Keratinocyte (primary cell): Measurements from ENCODE around the gene PIGQ. TPM values are rescaled to one million over a fixed set of nuclear protein-coding genes. Genes with fewer than 3 reads are reported as not detected.

ENCODE experiments used
- DNase-seq: peaks from one replicate; pipeline ENCODE4 v3.0.0-alpha.2; 2011; ENCODE audit warnings: low read depth, missing footprints, low spot score
- FAIRE-seq: peaks from 2 replicates; lab custom pipeline; 2011; peaks lifted over from hg19 to GRCh38; lab: Jason Lieb, UNC
- H2AFZ ChIP-seq: 2 replicates; pipeline ENCODE4 v1.6.0; 2012; ENCODE audit warnings: low read length, control low read depth, inconsistent platforms; ENCODE audit not compliant: control insufficient read depth
- H3K27ac ChIP-seq: 2 replicates; pipeline ENCODE4 v1.5.1; 2011; ENCODE audit warnings: low read length; ENCODE audit not compliant: control insufficient read depth, insufficient read depth
- H3K27me3 ChIP-seq: 3 replicates; pipeline ENCODE4 v1.6.0; 2011; ENCODE audit warnings: low read length; ENCODE audit not compliant: control insufficient read depth, insufficient read depth; ENCODE audit errors: extremely low read depth
- H3K36me3 ChIP-seq, 2 experiments: 2 replicates in 1 of 2; 3 replicates in 1 of 2; pipeline ENCODE4 v1.5.1; 2011; ENCODE audit warnings: low read length in 2 of 2, mild to moderate bottlenecking in 1 of 2; ENCODE audit not compliant: control insufficient read depth in 2 of 2, insufficient read depth in 2 of 2; ENCODE audit errors: extremely low read depth in 1 of 2
- H3K4me1 ChIP-seq: 3 replicates; pipeline ENCODE4 v1.5.1; 2011; ENCODE audit warnings: low read length; ENCODE audit not compliant: control insufficient read depth, insufficient read depth; ENCODE audit errors: extremely low read depth
- H3K4me2 ChIP-seq: 3 replicates; pipeline ENCODE4 v1.6.0; 2011; ENCODE audit warnings: low read depth, low read length; ENCODE audit not compliant: control insufficient read depth, insufficient read depth; ENCODE audit errors: extremely low read depth
- H3K4me3 ChIP-seq, 3 experiments: fragments of 200-600 bp in 1 of 3; sonication (generic) in 1 of 3; 2 replicates in 2 of 3; 3 replicates in 1 of 3; pipeline ENCODE4 v1.5.1; 2011 to 2016; ENCODE audit warnings: low read length in 3 of 3, mild to moderate bottlenecking in 3 of 3, control low read depth in 2 of 3, inconsistent platforms in 1 of 3, low read depth in 1 of 3, mixed read lengths in 1 of 3, mixed run types in 1 of 3, moderate library complexity in 1 of 3; ENCODE audit not compliant: control insufficient read depth in 2 of 3, insufficient read depth in 2 of 3; ENCODE audit errors: extremely low read depth in 1 of 3
- H3K79me2 ChIP-seq: 2 replicates; pipeline ENCODE4 v1.6.0; 2012; ENCODE audit warnings: low read length; ENCODE audit not compliant: control insufficient read depth, insufficient read depth
- H3K9ac ChIP-seq: 3 replicates; pipeline ENCODE4 v1.6.0; 2011; ENCODE audit warnings: low read length; ENCODE audit not compliant: control insufficient read depth, insufficient read depth; ENCODE audit errors: extremely low read depth
- H3K9me1 ChIP-seq: 3 replicates; pipeline ENCODE4 v1.6.0; 2011; ENCODE audit warnings: low read length; ENCODE audit not compliant: control insufficient read depth, insufficient read depth; ENCODE audit errors: extremely low read depth
- H3K9me3 ChIP-seq: 2 replicates; pipeline ENCODE4 v1.5.1; 2012; ENCODE audit warnings: low read depth, low read length; ENCODE audit not compliant: control insufficient read depth
- H4K20me1 ChIP-seq: 3 replicates; pipeline ENCODE4 v1.6.0; 2011; ENCODE audit warnings: low read length; ENCODE audit not compliant: control insufficient read depth, insufficient read depth; ENCODE audit errors: extremely low read depth
- EZH2 ChIP-seq: IDR thresholded peaks from one replicate; pipeline ENCODE4 v1.6.1; 2012; ENCODE audit warnings: inconsistent platforms, mild to moderate bottlenecking, low read length, moderate library complexity
- dilution Hi-C: fragments of 300-500 bp; cut with MboI; formaldehyde crosslinking; loops from one replicate; pipeline ENCODE4 v1.7.0; 2020; ENCODE audit warnings: low sequenced_read_pairs; ENCODE audit not compliant: extremely low pct_ligation_motif_present
- polyA plus RNA-seq, 5 experiments: library from polyadenylated mRNA; depleted of rRNA in 3 of 5; stranded (reverse) in 3 of 5; stranded (forward) in 1 of 5; unstranded in 1 of 5; fragments of >200 nt; gene quantifications; 1 replicate in 1 of 5; 2 replicates in 3 of 5; 3 replicates in 1 of 5; pipeline versions ENCODE4 v1.2.1 to v1.2.3, GENCODE V29; 2011 to 2012; ENCODE audit warnings: missing spikeins in 2 of 5, low read depth in 1 of 5, low replicate concordance in 1 of 5
- TF ChIP-seq, protein P1 (sequence below), 3 experiments: IDR thresholded peaks in 1 of 3; conservative IDR thresholded peaks in 1 of 3; optimal IDR thresholded peaks in 1 of 3; 2 replicates in 2 of 3; 3 replicates in 1 of 3; pipeline versions ENCODE3 to v1.5.1; 2011; ENCODE audit warnings: low read length in 3 of 3, mild to moderate bottlenecking in 3 of 3, moderate library complexity in 2 of 3, control low read depth in 1 of 3, inconsistent platforms in 1 of 3; ENCODE audit not compliant: insufficient read depth in 2 of 3; ENCODE audit errors: extremely low read depth in 1 of 3

PIGQ gene
- polyA plus RNA-seq, 1 donor (not counting 4 experiments of a cell fraction or from before 2014, with no cell fraction given): 11.2 TPM

DNA sequence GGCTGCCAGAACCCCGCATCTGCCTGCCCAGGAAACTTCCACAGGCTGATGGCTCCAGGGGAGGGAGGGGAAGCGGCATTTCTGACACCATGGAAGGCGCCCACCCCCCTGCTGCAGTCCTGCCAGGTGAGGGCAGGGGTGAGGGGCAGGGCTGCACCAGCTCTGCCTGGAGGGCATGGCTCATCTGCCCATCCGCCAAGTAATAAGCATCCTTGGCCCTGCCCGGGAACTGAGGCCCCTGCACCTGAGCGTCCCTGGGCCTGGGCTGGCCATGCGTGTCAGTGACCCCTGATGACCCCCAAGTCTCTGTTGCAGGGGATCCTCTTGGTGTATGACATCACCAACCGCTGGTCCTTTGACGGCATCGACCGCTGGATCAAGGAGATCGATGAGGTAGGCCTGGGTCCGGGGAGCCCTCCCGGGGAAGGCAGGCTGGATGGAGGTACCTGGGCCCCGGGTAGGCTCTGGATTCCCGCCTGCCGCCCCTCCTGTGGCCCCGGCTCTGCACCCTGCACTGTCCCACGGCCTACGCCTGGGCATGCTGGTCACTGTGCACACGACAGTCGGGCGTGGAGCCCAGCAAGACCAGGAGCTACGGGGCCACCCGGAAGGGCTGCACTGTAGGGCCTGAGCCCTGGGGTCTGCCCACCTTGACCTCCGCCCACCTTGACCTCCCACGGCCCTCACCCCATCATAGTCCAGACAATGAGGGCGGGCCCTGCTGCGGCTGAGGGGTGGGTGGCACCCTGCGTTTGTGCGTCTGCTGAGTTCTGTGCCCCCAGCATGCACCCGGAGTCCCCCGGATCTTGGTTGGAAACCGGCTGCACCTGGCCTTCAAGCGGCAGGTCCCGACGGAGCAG, 55.6 kb downstream of the PIGQ start:
- H3K79me2 ChIP-seq: no peaks in the 10 kb centered on the region
- no peak for TF ChIP-seq EZH2
- TF ChIP-seq, protein P1, sequence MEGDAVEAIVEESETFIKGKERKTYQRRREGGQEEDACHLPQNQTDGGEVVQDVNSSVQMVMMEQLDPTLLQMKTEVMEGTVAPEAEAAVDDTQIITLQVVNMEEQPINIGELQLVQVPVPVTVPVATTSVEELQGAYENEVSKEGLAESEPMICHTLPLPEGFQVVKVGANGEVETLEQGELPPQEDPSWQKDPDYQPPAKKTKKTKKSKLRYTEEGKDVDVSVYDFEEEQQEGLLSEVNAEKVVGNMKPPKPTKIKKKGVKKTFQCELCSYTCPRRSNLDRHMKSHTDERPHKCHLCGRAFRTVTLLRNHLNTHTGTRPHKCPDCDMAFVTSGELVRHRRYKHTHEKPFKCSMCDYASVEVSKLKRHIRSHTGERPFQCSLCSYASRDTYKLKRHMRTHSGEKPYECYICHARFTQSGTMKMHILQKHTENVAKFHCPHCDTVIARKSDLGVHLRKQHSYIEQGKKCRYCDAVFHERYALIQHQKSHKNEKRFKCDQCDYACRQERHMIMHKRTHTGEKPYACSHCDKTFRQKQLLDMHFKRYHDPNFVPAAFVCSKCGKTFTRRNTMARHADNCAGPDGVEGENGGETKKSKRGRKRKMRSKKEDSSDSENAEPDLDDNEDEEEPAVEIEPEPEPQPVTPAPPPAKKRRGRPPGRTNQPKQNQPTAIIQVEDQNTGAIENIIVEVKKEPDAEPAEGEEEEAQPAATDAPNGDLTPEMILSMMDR (optimal IDR thresholded peaks at IDR 0.05 in 1 of 3, IDR thresholded peaks at IDR 0.05 in 1 of 3, conservative IDR thresholded peaks at IDR 0.05 in 1 of 3; ENCODE audit: extremely low read depth in 1 of 3, insufficient read depth in 2 of 3, low read length in 3 of 3): no peak
- no peak for FAIRE-seq
- no peak for DNase-seq
- no peaks in the 10 kb centered on the region for H3K9me3 ChIP-seq
- H2AFZ ChIP-seq: no peak overlapping the region
- no peak overlapping the region for H3K4me3 ChIP-seq
- H3K4me1 ChIP-seq: peaks cover 32% of the 10 kb centered on the region
- H3K9ac ChIP-seq: no peak overlapping the region
- dilution Hi-C loops: no loop called here
- H3K36me3 ChIP-seq: peaks cover 2 to 3% of the 10 kb centered on the region in 2 experiments
- peaks cover 12% of the 10 kb centered on the region for H3K27me3 ChIP-seq
- peaks cover 11% of the 10 kb centered on the region for H4K20me1 ChIP-seq
- H3K27ac ChIP-seq: no peak overlapping the region
- H3K9me1 ChIP-seq: no peaks in the 10 kb centered on the region
- no peak overlapping the region for H3K4me2 ChIP-seq

DNA sequence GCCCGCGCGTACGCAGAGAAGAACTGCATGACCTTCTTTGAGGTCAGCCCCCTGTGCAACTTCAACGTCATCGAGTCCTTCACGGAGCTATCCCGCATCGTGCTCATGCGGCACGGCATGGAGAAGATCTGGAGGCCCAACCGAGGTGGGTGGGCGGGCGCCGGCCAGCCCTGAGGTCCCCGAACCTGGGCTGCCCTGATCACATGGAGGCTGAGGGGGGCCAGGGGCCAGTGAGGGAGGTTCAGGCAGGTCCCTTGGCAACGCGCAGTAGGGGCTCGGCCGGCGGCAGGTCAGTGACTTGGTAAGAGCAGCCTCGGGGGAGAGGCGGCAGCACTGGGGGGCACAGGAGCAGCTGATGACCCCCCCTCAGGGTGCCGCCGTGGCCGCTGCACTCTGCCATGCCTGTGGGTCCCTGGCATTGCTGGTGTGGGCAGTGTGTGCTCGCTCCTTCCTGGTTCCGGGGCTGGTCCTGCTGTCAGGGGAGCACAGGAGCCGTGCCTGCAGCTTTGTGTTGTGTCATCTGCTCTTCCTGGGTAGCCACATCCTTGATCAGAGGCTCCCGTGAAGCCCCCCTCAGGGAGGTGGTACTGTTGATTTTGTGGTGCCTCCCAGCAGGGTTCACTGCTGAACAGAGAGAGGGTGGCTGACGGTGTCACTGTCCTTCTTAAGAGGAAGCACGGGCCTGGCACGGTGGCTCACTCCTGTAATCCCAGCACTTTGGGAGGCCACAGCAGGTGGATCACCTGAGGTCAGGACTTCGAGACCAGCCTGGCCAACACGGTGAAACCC, 56.4 kb downstream of the PIGQ start:
- TF ChIP-seq, protein P1 (optimal IDR thresholded peaks at IDR 0.05 in 1 of 3, IDR thresholded peaks at IDR 0.05 in 1 of 3, conservative IDR thresholded peaks at IDR 0.05 in 1 of 3; ENCODE audit: extremely low read depth in 1 of 3, insufficient read depth in 2 of 3, low read length in 3 of 3): no peak
- TF ChIP-seq EZH2: no peak
- H3K9me3 ChIP-seq: no peaks in the 10 kb centered on the region
- H3K36me3 ChIP-seq: peaks cover 2 to 3% of the 10 kb centered on the region in 2 experiments
- no peak overlapping the region for H3K4me3 ChIP-seq
- peak overlapping the region; percentile 49 for H3K27ac ChIP-seq
- H2AFZ ChIP-seq: no peak overlapping the region
- no peak for FAIRE-seq
- no peaks in the 10 kb centered on the region for H3K79me2 ChIP-seq
- H4K20me1 ChIP-seq: peaks cover 7% of the 10 kb centered on the region
- H3K4me1 ChIP-seq: peaks cover 28% of the 10 kb centered on the region
- no peak for DNase-seq
- H3K9ac ChIP-seq: no peak overlapping the region
- peaks cover 6% of the 10 kb centered on the region for H3K27me3 ChIP-seq
- H3K4me2 ChIP-seq: no peak overlapping the region
- no peaks in the 10 kb centered on the region for H3K9me1 ChIP-seq
- dilution Hi-C loops: no loop called here
